HL-60 (cell line): ENCODE measurements around the gene PLAAT2.

Experiments used
- CTCF ChIP-seq: IDR thresholded peaks from one replicate; pipeline ENCODE4 v1.5.1; 2011; ENCODE audit warnings: low read length, control low read depth, inconsistent platforms; ENCODE audit not compliant: insufficient read depth
- GABPA ChIP-seq: IDR thresholded peaks from 2 replicates; pipeline ENCODE4 v1.6.1; 2012; ENCODE audit warnings: low read depth

GRCh38 chr11:63592975-63593395 lies 29.8 kb upstream of the PLAAT2 start:
- TF ChIP-seq CTCF = peak; percentile 57
- no peak for TF ChIP-seq GABPA
